CD4-positive, CD25-positive, alpha-beta regulatory T cell (primary cell): Measurements from ENCODE around the gene COA4. TPM values are rescaled to one million over a fixed set of nuclear protein-coding genes. Genes with fewer than 3 reads are reported as not detected.
A peak's percentile ranks its signal among the peaks of the same experiment; 100 is the strongest.

ENCODE experiments used
- ATAC-seq, 2 donors: fragments of 150-1000 bp; cut with Tn5 transposase; one replicate each; pipeline ENCODE4 v1.10.0; 2021; ENCODE audit warnings: low read depth in 2 of 2, moderate number of reproducible peaks in 2 of 2, moderate library complexity in 1 of 2
- DNase-seq, 3 donors: peaks; one replicate each; pipeline versions ENCODE4 v3.0.0 to v3.0.0-alpha.2; 2012 to 2022; ENCODE audit warnings: mixed read lengths in 1 of 3
- H3K27ac ChIP-seq: one replicate; pipeline ENCODE4 v1.7.0; 2013; ENCODE audit warnings: mild to moderate bottlenecking, low read length; ENCODE audit not compliant: insufficient read depth, poor library complexity, severe bottlenecking
- H3K27me3 ChIP-seq: one replicate; pipeline ENCODE4 v1.7.0; 2013; ENCODE audit warnings: low read length; ENCODE audit not compliant: control insufficient read depth, insufficient read depth
- H3K36me3 ChIP-seq: one replicate; pipeline ENCODE4 v1.7.0; 2013; ENCODE audit warnings: mild to moderate bottlenecking, low read length, moderate library complexity; ENCODE audit not compliant: control insufficient read depth, insufficient read depth
- H3K4me1 ChIP-seq: 2 replicates; pipeline ENCODE4 v1.7.0; 2013; ENCODE audit warnings: mild to moderate bottlenecking, low read length; ENCODE audit not compliant: insufficient read depth, control insufficient read depth, poor library complexity, severe bottlenecking
- H3K4me3 ChIP-seq: one replicate; pipeline ENCODE4 v1.7.0; 2013; ENCODE audit warnings: low read depth, mild to moderate bottlenecking, low read length, moderate library complexity
- H3K9me3 ChIP-seq, 2 experiments: 1 replicate in 1 of 2; 2 replicates in 1 of 2; pipeline ENCODE4 v1.7.0; 2013; ENCODE audit warnings: low read length in 2 of 2, mild to moderate bottlenecking in 1 of 2, moderate library complexity in 1 of 2; ENCODE audit not compliant: control insufficient read depth in 2 of 2
- H3K27ac Mint-ChIP-seq, 3 donors: one replicate each; pipeline ENCODE4 v1.8.0; 2020 to 2022; ENCODE audit warnings: mild to moderate bottlenecking in 3 of 3, mixed read lengths in 3 of 3, moderate library complexity in 2 of 3
- H3K27me3 Mint-ChIP-seq: one replicate; pipeline ENCODE4 v1.8.0; 2022; ENCODE audit warnings: mild to moderate bottlenecking, mixed read lengths
- H3K36me3 Mint-ChIP-seq: one replicate; pipeline ENCODE4 v1.8.0; 2020; ENCODE audit warnings: mixed read lengths
- H3K4me1 Mint-ChIP-seq, 4 donors: one replicate each; pipeline ENCODE4 v1.8.0; 2020 to 2022; ENCODE audit warnings: mixed read lengths in 4 of 4, mild to moderate bottlenecking in 1 of 4
- H3K4me3 Mint-ChIP-seq, 4 donors: one replicate each; pipeline ENCODE4 v1.8.0; 2020 to 2022; ENCODE audit warnings: mild to moderate bottlenecking in 4 of 4, mixed read lengths in 4 of 4, moderate library complexity in 3 of 4
- H3K9me3 Mint-ChIP-seq, 7 donors: one replicate each; pipeline ENCODE4 v1.8.0; 2020 to 2022; ENCODE audit warnings: mixed read lengths in 7 of 7, mild to moderate bottlenecking in 3 of 7, moderate library complexity in 2 of 7
- polyA plus RNA-seq, 4 donors: library from polyadenylated mRNA; unstranded; fragments of 300-500 nt; fragmentation: Illumina TruSeq; gene quantifications; one replicate each; pipeline ENCODE4 v1.2.3, GENCODE V29; 2021
- total RNA-seq: library from RNA; stranded (reverse); gene quantifications from one replicate; pipeline ENCODE4 v1.2.3, GENCODE V29; 2022

COA4 gene
- total RNA-seq (30.5 TPM), polyA plus RNA-seq (10 to 100 TPM; 54.4 to 79.7 (median 69.4) TPM)

DNA sequence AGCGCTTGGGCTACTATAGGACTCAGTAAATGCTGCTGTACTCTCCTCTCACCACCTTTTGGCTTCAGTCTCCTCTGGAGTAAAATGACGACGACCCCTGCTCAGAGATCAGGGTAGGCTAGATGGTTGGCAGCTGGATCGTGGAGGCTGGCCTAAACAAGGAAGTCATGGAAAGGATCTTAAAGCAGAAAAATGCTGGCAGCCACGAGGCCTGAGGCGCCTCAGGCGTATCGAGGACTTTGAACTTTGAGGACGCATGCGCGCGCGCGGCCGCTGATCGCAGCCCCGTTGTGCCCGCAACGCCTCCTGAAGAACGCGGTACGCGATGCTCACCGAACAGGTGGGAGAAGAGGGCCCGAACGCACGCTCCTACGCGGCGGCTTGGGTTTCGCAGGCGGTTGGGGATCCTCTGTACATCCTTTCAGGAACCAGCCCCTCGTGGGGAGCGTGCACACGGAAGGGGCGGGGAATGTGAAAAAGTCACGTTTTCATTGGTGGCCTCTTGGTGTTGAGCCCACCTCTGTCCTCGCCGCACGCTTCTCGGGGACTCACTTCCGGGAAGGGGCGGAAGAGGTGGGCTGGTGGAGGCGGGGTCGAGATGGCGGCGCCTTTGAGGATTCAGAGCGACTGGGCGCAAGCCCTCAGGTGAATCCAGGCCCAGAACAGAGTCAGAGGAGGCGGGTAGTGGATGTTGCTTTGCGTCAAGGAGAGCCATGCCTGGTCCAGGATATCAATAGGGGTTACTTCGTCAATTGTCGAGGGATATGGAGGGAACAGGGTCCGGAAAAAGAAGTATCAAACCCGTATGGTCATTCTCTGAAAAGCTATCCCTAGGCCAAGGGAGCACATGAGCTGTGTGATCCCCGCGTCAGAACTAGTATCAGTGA, at the start of gene COA4, which contains the start of gene PAAF1:
COA4 (minus strand) TSS at position 423 of the 887 bp plus-strand sequence. CDS start 3,468 bp downstream, outside the sequence.
PAAF1 (plus strand) TSS at position 576 of the 887 bp plus-strand sequence; CDS start at position 599, 23 bp downstream.
- Histone ChIP-seq H3K27ac (peak within 1 kb of the TSS; percentile 87), H3K27me3 (no peaks in the 10 kb centered on the region), H3K4me1 (peaks cover 29% of the 10 kb centered on the region), H3K36me3 (peaks cover 22% of the 10 kb centered on the region), H3K4me3 (peak within 1 kb of the TSS; percentile 94), H3K9me3 (no peaks in the 10 kb centered on the region)
- peaks cover 4% of the 10 kb centered on the region for H3K36me3 Mint-ChIP-seq
- peak; percentile 98 to 99 for ATAC-seq
- H3K9me3 Mint-ChIP-seq = no peaks in the 10 kb centered on the region
- H3K4me3 Mint-ChIP-seq = peak within 1 kb of the TSS; percentile 95 to 100 (median 98)
- no peaks in the 10 kb centered on the region for H3K27me3 Mint-ChIP-seq
- peak within 1 kb of the TSS; percentile 99 to 100 (median 99) for H3K27ac Mint-ChIP-seq
- H3K4me1 Mint-ChIP-seq = peaks cover 17 to 51% (median 40%) of the 10 kb centered on the region in 4 donors
- DNase-seq = peak; percentile 92 to 99 (median 95)

GRCh38 chr11:73921180-73921579, 44.5 kb upstream of the COA4 start:
- ATAC-seq (no peak), DNase-seq (no peak)
- no peaks in the 10 kb centered on the region for H3K27me3 Mint-ChIP-seq
- no peaks in the 10 kb centered on the region for H3K9me3 Mint-ChIP-seq
- peaks cover 38% of the 10 kb centered on the region for H3K36me3 Mint-ChIP-seq
- H3K4me1 ChIP-seq = no peaks in the 10 kb centered on the region
- no peaks in the 10 kb centered on the region for H3K9me3 ChIP-seq
- no peak overlapping the region for H3K4me3 ChIP-seq
- H3K36me3 ChIP-seq = peaks cover 52% of the 10 kb centered on the region
- no peaks in the 10 kb centered on the region for H3K27me3 ChIP-seq
- H3K27ac Mint-ChIP-seq = peak overlapping the region in 1 of 3 donors; percentile 39
- no peak overlapping the region for H3K27ac ChIP-seq
- no peak overlapping the region for H3K4me3 Mint-ChIP-seq
- H3K4me1 Mint-ChIP-seq = no peaks in the 10 kb centered on the region

- no peaks in the 10 kb centered on the region for H3K27me3 ChIP-seq
- peaks cover 0 to 8% (median 0%) of the 10 kb centered on the region in 4 donors for H3K4me1 Mint-ChIP-seq
- H3K9me3 Mint-ChIP-seq = no peaks in the 10 kb centered on the region
- H3K4me3 ChIP-seq = no peak overlapping the region
- peaks cover 67% of the 10 kb centered on the region for H3K36me3 ChIP-seq
- no peak for ATAC-seq
- H3K27me3 Mint-ChIP-seq = no peaks in the 10 kb centered on the region
- H3K27ac Mint-ChIP-seq = peak overlapping the region in 1 of 3 donors; percentile 49
- DNase-seq = no peak
- H3K4me3 Mint-ChIP-seq = no peak overlapping the region
- H3K27ac ChIP-seq = no peak overlapping the region
- no peaks in the 10 kb centered on the region for H3K9me3 ChIP-seq
- no peaks in the 10 kb centered on the region for H3K4me1 ChIP-seq
- peaks cover 48% of the 10 kb centered on the region for H3K36me3 Mint-ChIP-seq
Observed at GRCh38 chr11:73916435-73916834, 39.8 kb upstream of the COA4 start.

DNA sequence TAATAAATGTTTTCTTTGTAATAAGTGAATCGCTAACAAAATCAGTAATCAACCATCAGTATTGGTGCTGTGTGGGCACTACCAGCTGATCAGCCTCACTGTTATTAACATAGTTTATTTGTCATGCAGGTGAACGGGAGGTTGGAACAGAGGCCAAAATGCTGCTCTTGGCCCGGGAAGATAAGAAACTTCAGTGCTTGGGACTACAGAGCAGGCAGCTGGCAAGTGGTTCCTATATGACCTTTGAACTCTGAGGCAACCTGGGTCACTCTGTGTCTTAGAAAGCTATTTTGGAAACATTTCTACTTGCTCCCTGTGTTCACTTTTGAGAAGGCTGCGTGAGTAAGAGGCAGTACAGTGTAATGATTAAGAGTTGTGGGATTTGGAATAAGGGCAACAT, 37.6 kb upstream of the COA4 start:
- Histone ChIP-seq H3K4me1 (no peaks in the 10 kb centered on the region), H3K9me3 (no peaks in the 10 kb centered on the region), H3K27me3 (no peaks in the 10 kb centered on the region), H3K27ac (no peak overlapping the region), H3K36me3 (peaks cover 74% of the 10 kb centered on the region), H3K4me3 (no peak overlapping the region)
- Mint-ChIP-seq H3K36me3 (peaks cover 50% of the 10 kb centered on the region), H3K9me3 (no peaks in the 10 kb centered on the region), H3K4me3 (no peak overlapping the region), H3K4me1 (peaks cover 0 to 10% (median 2%) of the 10 kb centered on the region in 4 donors), H3K27me3 (no peaks in the 10 kb centered on the region), H3K27ac (no peak overlapping the region)
- DNase-seq (no peak), ATAC-seq (no peak)

DNA sequence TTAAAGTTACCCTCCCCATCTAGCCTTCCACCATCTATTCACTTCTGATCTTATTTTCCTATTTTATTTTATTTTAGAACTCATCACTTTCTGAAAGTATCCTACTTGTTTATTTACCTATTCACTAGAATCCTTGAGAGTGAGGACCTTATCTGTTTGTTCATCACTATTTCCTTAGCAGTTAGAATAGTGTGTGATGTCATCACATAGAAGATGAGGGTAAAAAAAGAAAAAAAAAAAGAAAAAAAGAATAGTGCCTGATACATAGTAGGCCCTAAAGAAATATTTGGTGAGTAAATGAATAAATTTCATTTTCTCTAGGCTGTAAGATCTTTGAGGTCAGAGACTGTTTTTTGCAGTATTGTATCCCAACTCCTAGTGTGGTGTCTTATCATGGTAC, 36.8 kb upstream of the COA4 start:
- Histone ChIP-seq H3K36me3 (peaks cover 69% of the 10 kb centered on the region), H3K27ac (no peak overlapping the region), H3K9me3 (no peaks in the 10 kb centered on the region), H3K27me3 (no peaks in the 10 kb centered on the region), H3K4me3 (no peak overlapping the region), H3K4me1 (no peaks in the 10 kb centered on the region)
- Mint-ChIP-seq H3K27me3 (no peaks in the 10 kb centered on the region), H3K27ac (peak overlapping the region in 1 of 3 donors; percentile 56), H3K4me3 (no peak overlapping the region), H3K9me3 (no peaks in the 10 kb centered on the region), H3K4me1 (peaks cover 0 to 10% (median 2%) of the 10 kb centered on the region in 4 donors), H3K36me3 (peaks cover 44% of the 10 kb centered on the region)
- DNase-seq (no peak), ATAC-seq (no peak)

GRCh38 chr11:73912026-73912425, 35.4 kb upstream of the COA4 start:
- peaks cover 58% of the 10 kb centered on the region for H3K36me3 ChIP-seq
- no peaks in the 10 kb centered on the region for H3K4me1 ChIP-seq
- Mint-ChIP-seq H3K36me3 (peaks cover 39% of the 10 kb centered on the region), H3K27me3 (no peaks in the 10 kb centered on the region), H3K4me3 (no peak overlapping the region), H3K9me3 (no peaks in the 10 kb centered on the region), H3K27ac (no peak overlapping the region), H3K4me1 (peaks cover 0 to 10% (median 3%) of the 10 kb centered on the region in 4 donors)
- ATAC-seq = no peak
- no peak for DNase-seq
- no peaks in the 10 kb centered on the region for H3K9me3 ChIP-seq
- H3K4me3 ChIP-seq = no peak overlapping the region
- no peaks in the 10 kb centered on the region for H3K27me3 ChIP-seq
- H3K27ac ChIP-seq = no peak overlapping the region

DNA sequence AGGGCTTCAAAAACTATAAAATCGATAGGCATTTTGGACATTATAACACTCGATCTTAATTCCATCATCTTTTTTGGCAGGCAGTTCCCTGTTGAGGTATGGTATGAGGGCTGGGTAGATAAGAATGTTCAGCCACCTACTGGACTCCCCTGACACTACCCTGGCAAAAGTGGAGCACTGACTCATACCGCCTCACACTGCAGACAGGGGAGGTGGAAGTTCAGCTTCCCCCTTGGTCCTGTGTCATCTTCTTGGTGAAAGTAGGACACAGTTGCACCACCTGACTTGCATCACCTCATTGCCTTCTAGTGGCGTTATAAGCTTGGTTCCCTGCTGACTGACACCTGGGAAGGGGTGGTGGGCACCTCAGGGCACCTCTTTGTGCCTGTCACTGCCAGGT, 30.5 kb upstream of the COA4 start:
- peaks cover 29% of the 10 kb centered on the region for H3K36me3 Mint-ChIP-seq
- no peak for DNase-seq

More for the DNA sequence above, 30.5 kb upstream of the COA4 start:
- Mint-ChIP-seq H3K4me1 (peaks cover 0 to 9% (median 3%) of the 10 kb centered on the region in 4 donors), H3K27me3 (no peaks in the 10 kb centered on the region), H3K27ac (no peak overlapping the region), H3K9me3 (no peaks in the 10 kb centered on the region), H3K4me3 (no peak overlapping the region)
- no peak overlapping the region for H3K4me3 ChIP-seq
- H3K27ac ChIP-seq = no peak overlapping the region
- H3K4me1 ChIP-seq = no peaks in the 10 kb centered on the region
- H3K9me3 ChIP-seq = no peaks in the 10 kb centered on the region
- H3K36me3 ChIP-seq = peaks cover 37% of the 10 kb centered on the region
- ATAC-seq = peak in 1 of 2 donors; percentile 22
- no peaks in the 10 kb centered on the region for H3K27me3 ChIP-seq
